Epithelial cell of esophagus (primary cell): ENCODE results near the gene MGAT5B.

ENCODE experiments used
- DNase-seq: peaks from one replicate; pipeline ENCODE4 v3.0.0; 2010; ENCODE audit warnings: low read depth
- H3K4me3 ChIP-seq: 2 replicates; pipeline ENCODE4 v1.5.1; 2011; ENCODE audit warnings: mild to moderate bottlenecking, low read length, control low read depth
- CTCF ChIP-seq: IDR thresholded peaks from 2 replicates; pipeline ENCODE4 v1.5.1; 2011; ENCODE audit warnings: low read depth, mild to moderate bottlenecking, low read length, control low read depth, inconsistent platforms; ENCODE audit not compliant: insufficient read depth; ENCODE audit errors: missing control alignments

Gene MGAT5B

GRCh38 chr17:76924345-76925342 lies 56.4 kb downstream of the MGAT5B start:
- no peak overlapping the region for H3K4me3 ChIP-seq
- no peak for DNase-seq
- TF ChIP-seq CTCF, result no peak

GRCh38 chr17:76925441-76925891 lies 57.3 kb downstream of the MGAT5B start:
- no peak for DNase-seq

GRCh38 chr17:76926237-76926866 lies 58.1 kb downstream of the MGAT5B start:
- TF ChIP-seq CTCF, result no peak
- no peak for DNase-seq
- H3K4me3 ChIP-seq, result no peak overlapping the region

More at GRCh38 chr17:76925441-76925891, 57.3 kb downstream of the MGAT5B start:
- no peak for TF ChIP-seq CTCF
- no peak overlapping the region for H3K4me3 ChIP-seq

- H3K4me3 ChIP-seq, result no peak overlapping the region
- TF ChIP-seq CTCF, result no peak
- DNase-seq, result no peak
Measured at GRCh38 chr17:76927577-76927976, 59.4 kb downstream of the MGAT5B start.

- H3K4me3 ChIP-seq, result no peak overlapping the region
- DNase-seq, result no peak
- TF ChIP-seq CTCF, result no peak
Measured at GRCh38 chr17:76927982-76928381, 59.8 kb downstream of the MGAT5B start.

- H3K4me3 ChIP-seq, result no peak overlapping the region
- TF ChIP-seq CTCF, result no peak
- no peak for DNase-seq
Measured at GRCh38 chr17:76929148-76929547, 60.9 kb downstream of the MGAT5B start.
